Left ventricle myocardium inferior (tissue), 1 donor: ENCODE measurements around the gene TMEM88. TPM values are rescaled to one million over a fixed set of nuclear protein-coding genes. Genes with fewer than 3 reads are reported as not detected.

Experiments used
- DNase-seq: peaks from one replicate; pipeline ENCODE4 v3.0.0-alpha.2; 2020
- H3K27ac ChIP-seq: fragments of 200-600 bp; replicated peaks from 2 replicates; pipeline ENCODE4 v1.8.0; 2021
- H3K27me3 ChIP-seq: fragments of 200-600 bp; 2 replicates; pipeline ENCODE4 v1.8.0; 2021; ENCODE audit warnings: low read depth
- H3K36me3 ChIP-seq: fragments of 200-600 bp; 2 replicates; pipeline ENCODE4 v1.8.0; 2021
- H3K4me1 ChIP-seq: fragments of 200-600 bp; 2 replicates; pipeline ENCODE4 v1.8.0; 2021
- H3K4me3 ChIP-seq: fragments of 200-600 bp; 2 replicates; pipeline ENCODE4 v1.8.0; 2021; ENCODE audit warnings: mild to moderate bottlenecking, moderate library complexity
- H3K9me3 ChIP-seq: fragments of 200-600 bp; replicated peaks from 2 replicates; pipeline ENCODE4 v1.8.0; 2021
- CTCF ChIP-seq: fragments of 200-600 bp; IDR thresholded peaks from 2 replicates; pipeline ENCODE4 v1.8.0; 2021; ENCODE audit warnings: antibody characterized with exemption, mild to moderate bottlenecking, borderline replicate concordance
- intact Hi-C: fragments of 100-400 bp; cut with micrococcal nuclease; formaldehyde crosslinking; loops from one replicate; pipeline ENCODE4 v1.11.0; 2022
- total RNA-seq: library from RNA; stranded (reverse); fragmentation: NEBNext Ultra II Directional; extraction: Animal tissue kit (Norgen Biotek cat#: 25700); gene quantifications from one replicate; pipeline ENCODE4 v1.2.1, GENCODE V29; 2021
- donor health status: DM: no; HTN: yes; CAD: no; lungs with severe emphysema.

Gene TMEM88
- total RNA-seq, 1 donor from 2014 or later, result 26.4 TPM

- Histone ChIP-seq H3K4me1 (peaks cover 83% of the 10 kb centered on the region), H3K4me3 (peak overlapping the region; percentile 80)
- intact Hi-C loops, result no loop called here
These were observed 12.2 kb upstream of the TMEM88 start for GRCh38 chr17:7842380-7843256.

GRCh38 chr17:7843257-7843535 lies 11.7 kb upstream of the TMEM88 start:
- DNase-seq, result no peak
- intact Hi-C loops, result no loop called here
- Histone ChIP-seq H3K36me3 (peaks cover 25% of the 10 kb centered on the region), H3K4me3 (peak overlapping the region; percentile 80), H3K9me3 (no peaks in the 10 kb centered on the region), H3K27ac (peak overlapping the region; percentile 96), H3K27me3 (no peaks in the 10 kb centered on the region), H3K4me1 (peaks cover 79% of the 10 kb centered on the region)
- no peak for TF ChIP-seq CTCF

More at GRCh38 chr17:7842380-7843256, 12.2 kb upstream of the TMEM88 start:
- peak; percentile 70 for DNase-seq
- peaks cover 20% of the 10 kb centered on the region for H3K36me3 ChIP-seq
- H3K27ac ChIP-seq, result peak overlapping the region; percentile 96
- H3K27me3 ChIP-seq, result no peaks in the 10 kb centered on the region
- no peak for TF ChIP-seq CTCF
- H3K9me3 ChIP-seq, result no peaks in the 10 kb centered on the region

GRCh38 chr17:7843536-7844291 lies 11.2 kb upstream of the TMEM88 start:
- intact Hi-C loops, result no loop called here
- peak overlapping the region; percentile 96 for H3K27ac ChIP-seq
- DNase-seq, result peak; percentile 83
- peaks cover 29% of the 10 kb centered on the region for H3K36me3 ChIP-seq
- peak overlapping the region; percentile 80 for H3K4me3 ChIP-seq
- H3K27me3 ChIP-seq, result no peaks in the 10 kb centered on the region
- TF ChIP-seq CTCF, result no peak
- peaks cover 74% of the 10 kb centered on the region for H3K4me1 ChIP-seq
- H3K9me3 ChIP-seq, result no peaks in the 10 kb centered on the region

- intact Hi-C loops, result no loop called here
- Histone ChIP-seq H3K27ac (peak overlapping the region; percentile 96), H3K27me3 (no peaks in the 10 kb centered on the region), H3K9me3 (no peaks in the 10 kb centered on the region), H3K4me3 (peak overlapping the region; percentile 80), H3K4me1 (peaks cover 66% of the 10 kb centered on the region), H3K36me3 (peaks cover 37% of the 10 kb centered on the region)
- DNase-seq, result peak; percentile 88
- no peak for TF ChIP-seq CTCF
These were observed 10.3 kb upstream of the TMEM88 start for GRCh38 chr17:7844292-7845154.

- peaks cover 47% of the 10 kb centered on the region for H3K36me3 ChIP-seq
- H3K4me1 ChIP-seq, result peaks cover 56% of the 10 kb centered on the region
- no peaks in the 10 kb centered on the region for H3K27me3 ChIP-seq
- no peaks in the 10 kb centered on the region for H3K9me3 ChIP-seq
- H3K4me3 ChIP-seq, result peak overlapping the region; percentile 80
- peak overlapping the region; percentile 96 for H3K27ac ChIP-seq
- no peak for TF ChIP-seq CTCF
- DNase-seq, result no peak
- intact Hi-C loops, result no loop called here
These were observed 9.4 kb upstream of the TMEM88 start for GRCh38 chr17:7845359-7846062.
